GM23338 (cell line): ENCODE results near the gene NLGN1. TPM values are rescaled to one million over a fixed set of nuclear protein-coding genes. Genes with fewer than 3 reads are reported as not detected.

ENCODE experiments used
- ATAC-seq: fragments of 200-7000 bp; cut with Tn5 transposase; 3 replicates; pipeline ENCODE4 v1.9.1; 2020
- DNase-seq: peaks from one replicate; pipeline ENCODE4 v3.0.0-alpha.2; 2015; ENCODE audit warnings: low spot score
- H2AFZ ChIP-seq: fragments of 200-600 bp; sonication (generic); 2 replicates; pipeline ENCODE4 v1.8.0; 2016; ENCODE audit warnings: antibody characterized with exemption, mild to moderate bottlenecking, moderate library complexity
- H3F3A ChIP-seq: fragments of 200-600 bp; sonication (generic); replicated peaks from 2 replicates; pipeline ENCODE4 v1.8.0; 2017; ENCODE audit warnings: antibody characterized with exemption, mixed run types, low read depth
- H3K27ac ChIP-seq: fragments of 200-600 bp; sonication (generic); 2 replicates; pipeline ENCODE4 v1.6.1; 2016; ENCODE audit warnings: low read depth
- H3K27me3 ChIP-seq: fragments of 200-600 bp; sonication (generic); 2 replicates; pipeline ENCODE4 v1.8.0; 2016; ENCODE audit warnings: mild to moderate bottlenecking, mixed run types, moderate library complexity; ENCODE audit not compliant: insufficient read depth
- H3K36me3 ChIP-seq: fragments of 200-600 bp; sonication (generic); 2 replicates; pipeline ENCODE4 v1.8.0; 2016; ENCODE audit warnings: mild to moderate bottlenecking; ENCODE audit not compliant: insufficient read depth
- H3K4me1 ChIP-seq: fragments of 200-600 bp; sonication (generic); 2 replicates; pipeline ENCODE4 v1.8.0; 2016; ENCODE audit warnings: mild to moderate bottlenecking, moderate library complexity; ENCODE audit not compliant: insufficient read depth
- H3K4me2 ChIP-seq: fragments of 200-600 bp; sonication (generic); 2 replicates; pipeline ENCODE4 v1.7.1; 2017; ENCODE audit warnings: mixed run types
- H3K4me3 ChIP-seq: fragments of 200-600 bp; sonication (generic); 2 replicates; pipeline ENCODE4 v1.6.1; 2016; ENCODE audit warnings: mixed run types
- H3K79me2 ChIP-seq: fragments of 200-600 bp; sonication (generic); replicated peaks from 2 replicates; pipeline ENCODE4 v1.8.0; 2017; ENCODE audit warnings: mild to moderate bottlenecking; ENCODE audit not compliant: insufficient read depth
- H3K9me2 ChIP-seq: fragments of 200-600 bp; sonication (generic); 2 replicates; pipeline ENCODE4 v1.8.0; 2017; ENCODE audit not compliant: insufficient read depth
- H4K20me1 ChIP-seq: fragments of 200-600 bp; sonication (generic); replicated peaks from 2 replicates; pipeline ENCODE4 v1.8.0; 2017; ENCODE audit warnings: mild to moderate bottlenecking; ENCODE audit not compliant: insufficient read depth
- H3K27ac Mint-ChIP-seq: 2 replicates; pipeline ENCODE4 v1.8.0; 2020; ENCODE audit warnings: inconsistent platforms, mild to moderate bottlenecking, moderate library complexity, mixed read lengths
- H3K27me3 Mint-ChIP-seq: 3 replicates; pipeline ENCODE4 v1.8.0; 2022; ENCODE audit warnings: low read depth, mild to moderate bottlenecking, moderate library complexity, mixed read lengths, inconsistent platforms; ENCODE audit not compliant: insufficient read depth, poor library complexity
- H3K36me3 Mint-ChIP-seq: 3 replicates; pipeline ENCODE4 v1.8.0; 2021; ENCODE audit warnings: low read depth, mild to moderate bottlenecking, inconsistent platforms, moderate library complexity, mixed read lengths
- H3K4me1 Mint-ChIP-seq: 3 replicates; pipeline ENCODE4 v1.8.0; 2020; ENCODE audit warnings: mild to moderate bottlenecking, inconsistent platforms, mixed read lengths
- H3K4me3 Mint-ChIP-seq: 3 replicates; pipeline ENCODE4 v1.8.0; 2021; ENCODE audit warnings: moderate library complexity, mild to moderate bottlenecking, inconsistent platforms, mixed read lengths
- H3K9me3 Mint-ChIP-seq: 3 replicates; pipeline ENCODE4 v1.8.0; 2020; ENCODE audit warnings: moderate library complexity, mild to moderate bottlenecking, inconsistent platforms, mixed read lengths
- CREB1 ChIP-seq: fragments of 250-450 bp; sonication (Bioruptor Pico); IDR thresholded peaks from 2 replicates; pipeline ENCODE4 v1.5.0; 2020; ENCODE audit warnings: low read depth, mild to moderate bottlenecking, moderate library complexity
- NANOG ChIP-seq: IDR thresholded peaks from 2 replicates; pipeline ENCODE4 v1.6.1; 2016; ENCODE audit warnings: antibody characterized with exemption, borderline replicate concordance
- STAT1 ChIP-seq: IDR thresholded peaks from one replicate; pipeline ENCODE4 v1.6.1; 2016; ENCODE audit warnings: antibody characterized with exemption; ENCODE audit not compliant: unreplicated experiment
- polyA plus RNA-seq: library from polyadenylated mRNA; unstranded; fragments of >200 nt; fragmentation: Nextera tagmentation; extraction: Ambion mirVana; gene quantifications from 2 replicates; pipeline ENCODE4 v1.2.1, GENCODE V29; 2016
- total RNA-seq: library from RNA; depleted of rRNA; stranded (reverse); fragments of >200 nt; shearing (Covaris generic); gene quantifications from 2 replicates; pipeline ENCODE4 v1.2.3, GENCODE V29; 2014
- TF ChIP-seq, protein P1 (sequence below): fragments of 250-450 bp; sonication (Bioruptor Pico); IDR thresholded peaks from 2 replicates; pipeline ENCODE4 v1.5.0; 2020; ENCODE audit warnings: mild to moderate bottlenecking, moderate library complexity
- TF ChIP-seq, protein P2 (sequence below): IDR thresholded peaks from 2 replicates; pipeline ENCODE4 v1.6.1; 2016; ENCODE audit warnings: antibody characterized with exemption

NLGN1 gene
- total and polyA plus RNA-seq, 2 experiments from 2014 or later, result 6.5 to 18.6 TPM

DNA sequence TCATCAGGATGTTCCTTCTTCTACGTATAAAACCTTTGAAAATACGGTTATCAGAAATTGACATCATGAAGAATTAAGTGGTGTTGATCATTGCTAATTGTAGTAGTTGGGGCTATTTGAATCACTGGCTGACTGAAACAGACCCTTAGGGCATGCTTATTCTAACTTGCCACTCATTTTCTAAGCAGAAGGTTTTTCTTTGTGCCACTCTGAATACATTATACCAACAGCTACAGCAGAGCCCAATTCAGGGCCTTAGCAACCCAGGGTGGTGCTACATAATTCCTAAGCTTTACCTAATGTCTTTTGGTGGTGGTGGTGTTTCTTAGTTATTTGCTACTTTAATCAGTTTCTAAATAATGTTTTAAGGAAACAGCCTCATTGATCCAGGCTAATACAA, 524.2 kb downstream of the NLGN1 start (continued):
- TF ChIP-seq, protein P1, sequence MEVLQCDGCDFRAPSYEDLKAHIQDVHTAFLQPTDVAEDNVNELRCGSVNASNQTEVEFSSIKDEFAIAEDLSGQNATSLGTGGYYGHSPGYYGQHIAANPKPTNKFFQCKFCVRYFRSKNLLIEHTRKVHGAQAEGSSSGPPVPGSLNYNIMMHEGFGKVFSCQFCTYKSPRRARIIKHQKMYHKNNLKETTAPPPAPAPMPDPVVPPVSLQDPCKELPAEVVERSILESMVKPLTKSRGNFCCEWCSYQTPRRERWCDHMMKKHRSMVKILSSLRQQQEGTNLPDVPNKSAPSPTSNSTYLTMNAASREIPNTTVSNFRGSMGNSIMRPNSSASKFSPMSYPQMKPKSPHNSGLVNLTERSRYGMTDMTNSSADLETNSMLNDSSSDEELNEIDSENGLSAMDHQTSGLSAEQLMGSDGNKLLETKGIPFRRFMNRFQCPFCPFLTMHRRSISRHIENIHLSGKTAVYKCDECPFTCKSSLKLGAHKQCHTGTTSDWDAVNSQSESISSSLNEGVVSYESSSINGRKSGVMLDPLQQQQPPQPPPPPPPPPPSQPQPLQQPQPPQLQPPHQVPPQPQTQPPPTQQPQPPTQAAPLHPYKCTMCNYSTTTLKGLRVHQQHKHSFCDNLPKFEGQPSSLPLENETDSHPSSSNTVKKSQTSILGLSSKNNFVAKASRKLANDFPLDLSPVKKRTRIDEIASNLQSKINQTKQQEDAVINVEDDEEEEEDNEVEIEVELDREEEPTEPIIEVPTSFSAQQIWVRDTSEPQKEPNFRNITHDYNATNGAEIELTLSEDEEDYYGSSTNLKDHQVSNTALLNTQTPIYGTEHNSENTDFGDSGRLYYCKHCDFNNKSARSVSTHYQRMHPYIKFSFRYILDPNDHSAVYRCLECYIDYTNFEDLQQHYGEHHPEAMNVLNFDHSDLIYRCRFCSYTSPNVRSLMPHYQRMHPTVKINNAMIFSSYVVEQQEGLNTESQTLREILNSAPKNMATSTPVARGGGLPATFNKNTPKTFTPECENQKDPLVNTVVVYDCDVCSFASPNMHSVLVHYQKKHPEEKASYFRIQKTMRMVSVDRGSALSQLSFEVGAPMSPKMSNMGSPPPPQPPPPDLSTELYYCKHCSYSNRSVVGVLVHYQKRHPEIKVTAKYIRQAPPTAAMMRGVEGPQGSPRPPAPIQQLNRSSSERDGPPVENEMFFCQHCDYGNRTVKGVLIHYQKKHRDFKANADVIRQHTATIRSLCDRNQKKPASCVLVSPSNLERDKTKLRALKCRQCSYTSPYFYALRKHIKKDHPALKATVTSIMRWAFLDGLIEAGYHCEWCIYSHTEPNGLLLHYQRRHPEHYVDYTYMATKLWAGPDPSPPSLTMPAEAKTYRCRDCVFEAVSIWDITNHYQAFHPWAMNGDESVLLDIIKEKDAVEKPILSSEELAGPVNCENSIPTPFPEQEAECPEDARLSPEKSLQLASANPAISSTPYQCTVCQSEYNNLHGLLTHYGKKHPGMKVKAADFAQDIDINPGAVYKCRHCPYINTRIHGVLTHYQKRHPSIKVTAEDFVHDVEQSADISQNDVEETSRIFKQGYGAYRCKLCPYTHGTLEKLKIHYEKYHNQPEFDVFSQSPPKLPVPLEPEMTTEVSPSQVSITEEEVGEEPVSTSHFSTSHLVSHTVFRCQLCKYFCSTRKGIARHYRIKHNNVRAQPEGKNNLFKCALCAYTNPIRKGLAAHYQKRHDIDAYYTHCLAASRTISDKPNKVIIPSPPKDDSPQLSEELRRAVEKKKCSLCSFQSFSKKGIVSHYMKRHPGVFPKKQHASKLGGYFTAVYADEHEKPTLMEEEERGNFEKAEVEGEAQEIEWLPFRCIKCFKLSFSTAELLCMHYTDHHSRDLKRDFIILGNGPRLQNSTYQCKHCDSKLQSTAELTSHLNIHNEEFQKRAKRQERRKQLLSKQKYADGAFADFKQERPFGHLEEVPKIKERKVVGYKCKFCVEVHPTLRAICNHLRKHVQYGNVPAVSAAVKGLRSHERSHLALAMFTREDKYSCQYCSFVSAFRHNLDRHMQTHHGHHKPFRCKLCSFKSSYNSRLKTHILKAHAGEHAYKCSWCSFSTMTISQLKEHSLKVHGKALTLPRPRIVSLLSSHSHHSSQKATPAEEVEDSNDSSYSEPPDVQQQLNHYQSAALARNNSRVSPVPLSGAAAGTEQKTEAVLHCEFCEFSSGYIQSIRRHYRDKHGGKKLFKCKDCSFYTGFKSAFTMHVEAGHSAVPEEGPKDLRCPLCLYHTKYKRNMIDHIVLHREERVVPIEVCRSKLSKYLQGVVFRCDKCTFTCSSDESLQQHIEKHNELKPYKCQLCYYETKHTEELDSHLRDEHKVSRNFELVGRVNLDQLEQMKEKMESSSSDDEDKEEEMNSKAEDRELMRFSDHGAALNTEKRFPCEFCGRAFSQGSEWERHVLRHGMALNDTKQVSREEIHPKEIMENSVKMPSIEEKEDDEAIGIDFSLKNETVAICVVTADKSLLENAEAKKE (CRISPR knock-in tag), result no peak
- no peak for TF ChIP-seq STAT1
- TF ChIP-seq CREB1 (CRISPR knock-in tag), result no peak
- TF ChIP-seq NANOG, result no peak

DNA sequence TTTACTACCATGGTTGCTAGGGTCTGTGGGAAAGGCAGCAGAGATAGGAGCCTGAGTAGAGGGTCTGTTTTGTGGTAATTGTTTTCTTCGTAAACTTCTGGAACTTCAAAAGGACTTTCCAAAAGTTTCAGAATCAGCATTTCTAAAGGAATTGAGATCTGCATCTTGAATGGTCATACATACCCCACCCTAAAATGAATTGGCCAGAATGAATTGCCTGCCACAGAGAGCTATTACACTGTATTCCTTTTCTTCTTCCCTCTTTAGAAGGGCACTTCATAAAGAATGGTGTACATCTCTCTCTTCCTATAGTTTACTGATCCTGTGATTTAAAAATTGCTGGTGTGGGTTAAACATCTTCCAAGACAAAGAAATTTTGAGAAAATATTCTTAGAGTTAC, 525.7 kb downstream of the NLGN1 start:
- Mint-ChIP-seq H3K9me3 (no peaks in the 10 kb centered on the region), H3K27me3 (no peaks in the 10 kb centered on the region), H3K27ac (no peak overlapping the region), H3K4me1 (peaks cover 10% of the 10 kb centered on the region; the same call in 2 of the 3 replicates), H3K4me3 (no peak overlapping the region), H3K36me3 (no peaks in the 10 kb centered on the region)
- Histone ChIP-seq H3K4me3 (no peak overlapping the region), H3K79me2 (no peaks in the 10 kb centered on the region), H3K4me2 (no peak overlapping the region), H3K4me1 (peaks cover 7% of the 10 kb centered on the region; the same call in 1 of the 2 replicates), H3K36me3 (no peaks in the 10 kb centered on the region), H3K9me2 (no peaks in the 10 kb centered on the region), H3F3A (no peaks in the 10 kb centered on the region), H3K27me3 (no peaks in the 10 kb centered on the region), H3K27ac (no peak overlapping the region), H2AFZ (no peak overlapping the region), H4K20me1 (no peaks in the 10 kb centered on the region)
- peak; percentile 10 for DNase-seq
- TF ChIP-seq, protein P2, sequence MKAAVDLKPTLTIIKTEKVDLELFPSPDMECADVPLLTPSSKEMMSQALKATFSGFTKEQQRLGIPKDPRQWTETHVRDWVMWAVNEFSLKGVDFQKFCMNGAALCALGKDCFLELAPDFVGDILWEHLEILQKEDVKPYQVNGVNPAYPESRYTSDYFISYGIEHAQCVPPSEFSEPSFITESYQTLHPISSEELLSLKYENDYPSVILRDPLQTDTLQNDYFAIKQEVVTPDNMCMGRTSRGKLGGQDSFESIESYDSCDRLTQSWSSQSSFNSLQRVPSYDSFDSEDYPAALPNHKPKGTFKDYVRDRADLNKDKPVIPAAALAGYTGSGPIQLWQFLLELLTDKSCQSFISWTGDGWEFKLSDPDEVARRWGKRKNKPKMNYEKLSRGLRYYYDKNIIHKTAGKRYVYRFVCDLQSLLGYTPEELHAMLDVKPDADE, result no peak
- TF ChIP-seq, protein P1 (CRISPR knock-in tag), result no peak
- no peak for ATAC-seq
